Measurements from ENCODE around the gene CDK11B. TPM values are rescaled to one million over a fixed set of nuclear protein-coding genes. Genes with fewer than 3 reads are reported as not detected.

The CDK11B gene
- total and polyA plus RNA-seq, 2 experiments from 2014 or later, result 22.4 to 76.7 TPM

GRCh38 chr1:1669468-1670440 lies 10.9 kb upstream of the CDK11B start:
- H2AFZ ChIP-seq, result no peak overlapping the region
- H3K27me3 ChIP-seq (ENCODE audit: insufficient read depth), result no peaks in the 10 kb centered on the region
- no peaks in the 10 kb centered on the region; the same call in 1 of the 2 replicates for H4K20me1 ChIP-seq (replicated peaks; ENCODE audit: insufficient read depth)
- TF ChIP-seq EZH2phosphoT487 (IDR thresholded peaks at IDR 0.05; ENCODE audit: unreplicated experiment) (no peak), ZNF331 (CRISPR knock-in tag; IDR thresholded peaks at IDR 0.05; ENCODE audit: low read depth) (no peak), POLR2AphosphoS5 (IDR thresholded peaks at IDR 0.05; ENCODE audit: low read depth) (no peak), CREB1 (CRISPR knock-in tag; IDR thresholded peaks at IDR 0.05; ENCODE audit: low read depth) (no peak)
- H3K4me1 ChIP-seq (ENCODE audit: insufficient read depth), result no peaks in the 10 kb centered on the region
- DNase-seq (ENCODE audit: low spot score), result no peak
- no peaks in the 10 kb centered on the region for H3K4me1 Mint-ChIP-seq
- H3K27ac Mint-ChIP-seq, result no peak overlapping the region
- ATAC-seq, result no peak
- peaks cover 46% of the 10 kb centered on the region for H3K36me3 Mint-ChIP-seq (ENCODE audit: low read depth)
- no peak overlapping the region for H3K4me2 ChIP-seq
- H3K27me3 Mint-ChIP-seq (ENCODE audit: insufficient read depth, low read depth, poor library complexity), result peaks cover 7% of the 10 kb centered on the region
- H3K4me3 ChIP-seq, result no peak overlapping the region
- H3K79me2 ChIP-seq (replicated peaks; ENCODE audit: insufficient read depth), result no peaks in the 10 kb centered on the region
- H3K9me3 Mint-ChIP-seq, result no peaks in the 10 kb centered on the region
- no peaks in the 10 kb centered on the region; the same call in 1 of the 2 replicates for H3K36me3 ChIP-seq (ENCODE audit: insufficient read depth)
- H3K9me2 ChIP-seq (ENCODE audit: insufficient read depth), result no peaks in the 10 kb centered on the region
- 0 out of 2 replicates have a peak, but pooled peaks cover 6% of the 10 kb centered on the region for H3F3A ChIP-seq (replicated peaks; ENCODE audit: low read depth)
- H3K27ac ChIP-seq (ENCODE audit: low read depth), result no peak overlapping the region
- H3K4me3 Mint-ChIP-seq, result no peak overlapping the region

- no peaks in the 10 kb centered on the region for H3K9me3 Mint-ChIP-seq
- no peaks in the 10 kb centered on the region for H3K4me1 Mint-ChIP-seq
- Histone ChIP-seq H4K20me1 (replicated peaks; ENCODE audit: insufficient read depth) (no peaks in the 10 kb centered on the region; the same call in 1 of the 2 replicates), H3K79me2 (replicated peaks; ENCODE audit: insufficient read depth) (no peaks in the 10 kb centered on the region), H3K4me3 (no peak overlapping the region), H3K4me2 (no peak overlapping the region), H3K27me3 (ENCODE audit: insufficient read depth) (no peaks in the 10 kb centered on the region), H2AFZ (no peak overlapping the region), H3K27ac (ENCODE audit: low read depth) (no peak overlapping the region), H3F3A (replicated peaks; ENCODE audit: low read depth) (0 out of 2 replicates have a peak, but pooled peaks cover 3% of the 10 kb centered on the region), H3K36me3 (ENCODE audit: insufficient read depth) (no peaks in the 10 kb centered on the region; the same call in 1 of the 2 replicates), H3K4me1 (ENCODE audit: insufficient read depth) (no peaks in the 10 kb centered on the region), H3K9me2 (ENCODE audit: insufficient read depth) (no peaks in the 10 kb centered on the region)
- peaks cover 33% of the 10 kb centered on the region for H3K36me3 Mint-ChIP-seq (ENCODE audit: low read depth)
- DNase-seq (ENCODE audit: low spot score) (no peak), ATAC-seq (no peak)
- no peak overlapping the region for H3K4me3 Mint-ChIP-seq
- H3K27me3 Mint-ChIP-seq (ENCODE audit: insufficient read depth, low read depth, poor library complexity), result peaks cover 5% of the 10 kb centered on the region
- no peak overlapping the region for H3K27ac Mint-ChIP-seq
- TF ChIP-seq EZH2 (IDR thresholded peaks at IDR 0.05; ENCODE audit: low read depth, unreplicated experiment), result no peak
- TF ChIP-seq JUNB (IDR thresholded peaks at IDR 0.05; ENCODE audit: unreplicated experiment), result no peak
- no peak for TF ChIP-seq ZNF331 (CRISPR knock-in tag; IDR thresholded peaks at IDR 0.05; ENCODE audit: low read depth)
- no peak for TF ChIP-seq CREB1 (CRISPR knock-in tag; IDR thresholded peaks at IDR 0.05; ENCODE audit: low read depth)
- no peak for TF ChIP-seq ZNF462 (CRISPR knock-in tag; IDR thresholded peaks at IDR 0.05)
- no peak for TF ChIP-seq CTCF (conservative IDR thresholded peaks at IDR 0.05; ENCODE audit: low read depth in 2 of 2)
- no peak for TF ChIP-seq ZNF114 (CRISPR knock-in tag; IDR thresholded peaks at IDR 0.05)
These were observed 7.7 kb upstream of the CDK11B start for GRCh38 chr1:1666526-1666925.
